HCT116 (cell line): ENCODE data around the gene RIN1. TPM values are rescaled to one million over a fixed set of nuclear protein-coding genes. Genes with fewer than 3 reads are reported as not detected.

Experiments used
- ATAC-seq: fragments of 200-7000 bp; cut with Tn5 transposase; 2 replicates; pipeline ENCODE4 v1.9.1; 2020; ENCODE audit warnings: mild to moderate bottlenecking, moderate library complexity
- BruUV-seq: library from RNA; stranded (reverse); fragments of 400-500 nt; replicated peaks from 2 replicates; lab custom pipeline; 2021; lab: Mats Ljungman, UMichigan
- CTCF ChIA-PET: fragments of 300-600 bp; sonication (Branson Sonifier 250); formaldehyde crosslinking; loops from one replicate; lab custom pipeline; 2021; ENCODE audit warnings: antibody characterized with exemption; lab: Charles Lee
- POLR2A ChIA-PET: fragments of 300-600, 350-600 bp; sonication (Branson Sonifier 250); formaldehyde crosslinking; loops from one replicate; lab custom pipeline; 2021; ENCODE audit warnings: antibody characterized with exemption; lab: Charles Lee
- RAD21 ChIA-PET, 2 experiments: fragments of 300-600 bp; sonication (Branson Sonifier 250); formaldehyde crosslinking; loops; one replicate each; lab custom pipeline; 2023; ENCODE audit warnings: low total read pairs in 2 of 2; ENCODE audit not compliant: uncharacterized antibody in 2 of 2, unreplicated experiment in 2 of 2, low non-redundant PET in 1 of 2; lab: Charles Lee
- DNase-seq: peaks from one replicate; pipeline ENCODE4 v3.0.0-alpha.2; 2010; ENCODE audit warnings: low read depth, low spot score
- H2AFZ ChIP-seq: fragments of 200-600 bp; shearing (Covaris generic), sonication (generic); 2 replicates; pipeline ENCODE4 v1.6.1; 2017; ENCODE audit warnings: low read depth, mixed run types, mixed read lengths, antibody characterized with exemption, low read length; ENCODE audit not compliant: poor library complexity, severe bottlenecking
- H3K27ac ChIP-seq: 2 replicates; pipeline ENCODE4 v1.5.1; 2012; ENCODE audit warnings: low read depth, low read length
- H3K27me3 ChIP-seq: fragments of 200-600 bp; sonication (generic); 2 replicates; pipeline ENCODE4 v1.6.1; 2016; ENCODE audit warnings: mixed run types, low read length, mixed read lengths; ENCODE audit not compliant: insufficient read depth
- H3K36me3 ChIP-seq, 2 experiments: fragments of 200-500 bp in 1 of 2; fragments of 200-600 bp in 1 of 2; sonication (Bioruptor generic) in 1 of 2; sonication (generic) in 1 of 2; 2 replicates each; pipeline versions ENCODE4 v1.5.1 to v1.6.1; 2014 to 2016; ENCODE audit warnings: low read length in 2 of 2, inconsistent platforms in 1 of 2, mixed read lengths in 1 of 2, mixed run types in 1 of 2; ENCODE audit not compliant: insufficient read depth in 2 of 2, control insufficient read depth in 1 of 2
- H3K4me1 ChIP-seq, 2 experiments: fragments of 200-600 bp in 1 of 2; sonication (generic) in 1 of 2; 2 replicates each; pipeline versions ENCODE4 v1.5.1 to v1.6.1; 2012 to 2017; ENCODE audit warnings: low read length in 2 of 2, inconsistent platforms in 1 of 2, mild to moderate bottlenecking in 1 of 2, mixed read lengths in 1 of 2, mixed run types in 1 of 2, moderate library complexity in 1 of 2; ENCODE audit not compliant: insufficient read depth in 2 of 2, control insufficient read depth in 1 of 2
- H3K4me2 ChIP-seq: fragments of 200-600 bp; sonication (generic); 2 replicates; pipeline ENCODE4 v1.6.1; 2017; ENCODE audit warnings: mixed run types, low read length, mixed read lengths
- H3K4me3 ChIP-seq, 2 experiments: fragments of 200-600 bp in 1 of 2; sonication (generic) in 1 of 2; replicated peaks in 1 of 2; 2 replicates each; pipeline ENCODE4 v1.5.1; 2011 to 2016; ENCODE audit warnings: low read length in 2 of 2, control low read depth in 1 of 2, low read depth in 1 of 2, mild to moderate bottlenecking in 1 of 2, mixed read lengths in 1 of 2, mixed run types in 1 of 2
- H3K79me2 ChIP-seq: fragments of 200-600 bp; sonication (generic); 2 replicates; pipeline ENCODE4 v1.6.1; 2017; ENCODE audit warnings: mild to moderate bottlenecking, mixed run types, low read length, moderate library complexity, mixed read lengths; ENCODE audit not compliant: insufficient read depth
- H3K9ac ChIP-seq: fragments of 200-600 bp; sonication (generic); 2 replicates; pipeline ENCODE4 v1.6.1; 2016; ENCODE audit warnings: low read length, mixed read lengths
- H3K9me2 ChIP-seq: fragments of 200-600 bp; sonication (generic), shearing (Covaris generic); 2 replicates; pipeline ENCODE4 v1.6.1; 2017; ENCODE audit warnings: mixed run types, mild to moderate bottlenecking, moderate library complexity; ENCODE audit not compliant: insufficient read depth
- H3K9me3 ChIP-seq, 2 experiments: fragments of 200-500 bp in 1 of 2; fragments of 200-600 bp in 1 of 2; sonication (Bioruptor generic) in 1 of 2; sonication (generic) in 1 of 2; 2 replicates each; pipeline ENCODE4 v1.6.1; 2014 to 2017; ENCODE audit warnings: low read length in 2 of 2, mixed read lengths in 2 of 2, inconsistent platforms in 1 of 2, low read depth in 1 of 2, mild to moderate bottlenecking in 1 of 2, mixed run types in 1 of 2, moderate library complexity in 1 of 2; ENCODE audit not compliant: control insufficient read depth in 1 of 2, insufficient read depth in 1 of 2
- H4K20me1 ChIP-seq: fragments of 200-600 bp; sonication (generic), shearing (Covaris generic); 2 replicates; pipeline ENCODE4 v1.6.1; 2017; ENCODE audit warnings: mixed run types, mild to moderate bottlenecking, moderate library complexity; ENCODE audit not compliant: insufficient read depth
- EGR1 ChIP-seq: IDR thresholded peaks from 2 replicates; pipeline ENCODE4 v1.6.1; 2012; ENCODE audit warnings: low read depth
- EZH2phosphoT487 ChIP-seq: fragments of 200-600 bp; IDR thresholded peaks from 2 replicates; pipeline ENCODE4 v1.6.1; 2018; ENCODE audit warnings: antibody characterized with exemption, borderline replicate concordance
- FOSL1 ChIP-seq: IDR thresholded peaks from 2 replicates; pipeline ENCODE4 v1.6.1; 2012; ENCODE audit warnings: low read depth
- POLR2A ChIP-seq: IDR thresholded peaks from 2 replicates; pipeline ENCODE4 v1.7.0; 2011; ENCODE audit warnings: borderline replicate concordance; ENCODE audit not compliant: insufficient read depth, insufficient read length; ENCODE audit errors: extremely low read depth
- POLR2AphosphoS5 ChIP-seq: IDR thresholded peaks from 2 replicates; pipeline ENCODE4 v1.6.1; 2011; ENCODE audit warnings: mild to moderate bottlenecking, low read depth, low read length, moderate library complexity
- RAD21 ChIP-seq: IDR thresholded peaks from 2 replicates; pipeline ENCODE4 v1.6.1; 2012; ENCODE audit warnings: low read depth, mild to moderate bottlenecking
- SRF ChIP-seq: IDR thresholded peaks from 2 replicates; pipeline ENCODE4 v1.6.1; 2012; ENCODE audit warnings: low read depth
- TCF7L2 ChIP-seq: IDR thresholded peaks from 2 replicates; pipeline ENCODE4 v1.7.0; 2011; ENCODE audit warnings: borderline replicate concordance, inconsistent platforms; ENCODE audit not compliant: insufficient read depth, insufficient read length; ENCODE audit errors: extremely low read depth
- YY1 ChIP-seq: IDR thresholded peaks from 2 replicates; pipeline ENCODE4 v1.6.1; 2011; ENCODE audit warnings: low read length, low read depth, moderate library complexity, mild to moderate bottlenecking; ENCODE audit not compliant: insufficient replicate concordance; ENCODE audit errors: extremely low read depth
- ZFX ChIP-seq: fragments of 450-650 bp; IDR thresholded peaks from 2 replicates; pipeline ENCODE4 v1.6.1; 2017
- intact Hi-C: fragments of 100-400 bp; cut with micrococcal nuclease; formaldehyde crosslinking; loops from 2 replicates; pipeline ENCODE4 v1.10.0; 2022
- total RNA-seq: library from RNA; stranded (reverse); gene quantifications from one replicate; pipeline ENCODE4 v1.2.1, GENCODE V29; 2021; ENCODE audit not compliant: unreplicated experiment

Gene RIN1
- total RNA-seq, 1 experiment from 2014 or later: 38.7 TPM

GRCh38 chr11:66315498-66315885 is 20.7 kb downstream of the RIN1 start:
- Histone ChIP-seq H3K9me3 (no peaks in the 10 kb centered on the region), H3K79me2 (no peaks in the 10 kb centered on the region), H3K4me1 (peaks cover 16 to 30% of the 10 kb centered on the region in 2 experiments), H3K27ac (no peak overlapping the region), H3K27me3 (no peaks in the 10 kb centered on the region), H3K36me3 (no peaks in the 10 kb centered on the region), H3K4me3 (no peak overlapping the region), H3K9ac (no peak overlapping the region), H3K9me2 (no peaks in the 10 kb centered on the region), H3K4me2 (no peak overlapping the region), H4K20me1 (no peaks in the 10 kb centered on the region), H2AFZ (no peak overlapping the region)
- CTCF ChIA-PET: interaction anchor here (1.3 kb wide), 1 partner anchor 70 kb away, joined by 3 read pairs; no protein-coding TSS in a partner anchor
- no TSS peak for BruUV-seq
- no peak for DNase-seq
- POLR2A ChIA-PET: no interaction called here
- no peak for TF ChIP-seq ZFX
- TF ChIP-seq SRF: no peak
- no peak for TF ChIP-seq TCF7L2
- no peak for TF ChIP-seq EGR1
- TF ChIP-seq EZH2phosphoT487: no peak
- no peak for TF ChIP-seq YY1
- no peak for TF ChIP-seq FOSL1
- TF ChIP-seq POLR2A: no peak
- no peak for TF ChIP-seq RAD21
- no peak for TF ChIP-seq POLR2AphosphoS5
- no peak for ATAC-seq
- RAD21 ChIA-PET: no interaction called here
- intact Hi-C loops: no loop called here
